Activated naive CD8-positive, alpha-beta T cell treated with anti-CD3 and anti-CD28 coated beads for 36 hours (primary cell): ENCODE results near the gene TMEM201. TPM values are rescaled to one million over a fixed set of nuclear protein-coding genes. Genes with fewer than 3 reads are reported as not detected.

Source experiments
- DNase-seq: peaks from one replicate; pipeline ENCODE4 v3.0.0; 2021
- H3K27ac Mint-ChIP-seq: one replicate; pipeline ENCODE4 v1.8.0; 2022; ENCODE audit warnings: mild to moderate bottlenecking, moderate library complexity, mixed read lengths
- H3K27me3 Mint-ChIP-seq: one replicate; pipeline ENCODE4 v1.8.0; 2022; ENCODE audit warnings: mild to moderate bottlenecking, mixed read lengths
- H3K36me3 Mint-ChIP-seq: one replicate; pipeline ENCODE4 v1.8.0; 2021; ENCODE audit warnings: mild to moderate bottlenecking, mixed read lengths
- H3K4me1 Mint-ChIP-seq: one replicate; pipeline ENCODE4 v1.8.0; 2021; ENCODE audit warnings: mixed read lengths
- H3K4me3 Mint-ChIP-seq: one replicate; pipeline ENCODE4 v1.8.0; 2022; ENCODE audit warnings: mild to moderate bottlenecking, moderate library complexity, mixed read lengths
- H3K9me3 Mint-ChIP-seq: one replicate; pipeline ENCODE4 v1.8.0; 2022; ENCODE audit warnings: mixed read lengths
- total RNA-seq, 2 experiments: library from RNA; stranded (reverse); gene quantifications; one replicate each; pipeline ENCODE4 v1.2.3, GENCODE V29; 2021

Gene TMEM201
- total RNA-seq, 2 experiments from 2014 or later = 31.6 to 32.2 TPM

DNA sequence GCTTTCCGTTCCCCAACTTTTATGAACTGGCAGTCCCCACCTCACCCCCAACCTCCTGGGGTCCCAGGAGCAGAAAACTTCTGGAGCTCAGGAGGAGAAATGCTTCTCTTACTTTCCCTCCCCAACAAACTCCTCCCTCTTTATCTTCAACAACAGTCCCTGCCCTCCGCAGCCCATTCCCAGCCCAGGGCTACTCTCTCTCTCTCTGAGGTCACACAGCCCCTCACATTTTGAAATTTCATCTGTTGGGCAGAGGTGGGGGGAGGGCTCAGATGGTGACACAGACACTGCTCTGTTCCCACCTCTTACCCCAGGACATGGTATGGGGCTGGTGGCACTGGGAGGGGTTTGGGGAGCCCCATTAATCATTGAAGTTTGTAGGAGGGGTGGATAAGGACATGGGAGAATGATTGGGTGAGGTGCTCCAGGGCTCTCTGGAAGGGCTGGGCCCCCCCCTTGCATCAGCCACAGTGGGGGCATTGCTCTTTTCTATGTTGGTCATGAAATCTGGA is 68.9 kb downstream of the TMEM201 start:
- H3K27ac Mint-ChIP-seq = peak overlapping the region; percentile 99
- no peaks in the 10 kb centered on the region for H3K27me3 Mint-ChIP-seq
- no peaks in the 10 kb centered on the region for H3K9me3 Mint-ChIP-seq
- peaks cover 57% of the 10 kb centered on the region for H3K36me3 Mint-ChIP-seq
- H3K4me1 Mint-ChIP-seq = peaks cover 74% of the 10 kb centered on the region
- peak overlapping the region; percentile 72 for H3K4me3 Mint-ChIP-seq
- peak; percentile 58 for DNase-seq

DNA sequence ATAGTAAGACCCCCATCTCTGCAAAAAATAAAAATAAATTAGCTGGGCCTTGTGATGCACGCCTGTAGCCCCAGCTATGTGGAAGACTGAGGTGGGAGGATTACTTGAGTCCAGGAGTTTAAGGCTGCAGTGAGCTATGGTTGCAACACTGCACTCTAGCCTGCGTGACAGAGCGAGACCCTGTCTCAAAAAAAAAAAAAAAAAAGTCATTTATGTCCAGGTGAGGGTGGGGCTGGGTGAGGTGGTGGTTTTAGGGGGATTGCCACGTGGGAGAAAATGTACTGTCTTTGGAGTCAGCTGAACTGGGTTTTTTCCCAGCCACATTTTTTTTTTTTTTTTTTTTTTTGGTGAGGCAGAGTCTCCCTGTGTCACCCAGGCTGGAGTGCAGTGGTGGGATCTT is 69.5 kb downstream of the TMEM201 start:
- peak; percentile 53 for DNase-seq
- Mint-ChIP-seq H3K36me3 (peaks cover 59% of the 10 kb centered on the region), H3K4me3 (peak overlapping the region; percentile 72), H3K9me3 (no peaks in the 10 kb centered on the region), H3K4me1 (peaks cover 80% of the 10 kb centered on the region), H3K27me3 (no peaks in the 10 kb centered on the region), H3K27ac (peak overlapping the region; percentile 99)

DNA sequence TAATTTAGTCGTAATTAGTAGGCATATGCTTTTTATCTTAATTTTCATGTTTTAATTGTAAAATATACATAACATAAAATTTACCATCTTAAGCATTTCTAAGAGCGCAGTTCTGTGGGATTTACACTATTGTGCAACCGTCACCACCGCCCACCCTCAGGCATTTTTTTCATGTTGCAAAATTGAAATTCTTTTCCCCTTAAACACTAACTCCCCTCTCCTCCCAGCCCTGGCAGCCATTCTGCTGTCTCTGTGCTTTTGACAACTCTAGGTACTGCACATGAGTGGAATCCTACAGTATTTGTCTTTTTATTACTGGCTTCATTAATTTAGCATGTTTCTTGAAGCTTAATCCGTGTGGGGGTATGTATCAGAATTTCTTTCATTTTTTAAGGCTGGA is 70.6 kb downstream of the TMEM201 start:
- peak overlapping the region; percentile 57 for H3K4me3 Mint-ChIP-seq
- peaks cover 69% of the 10 kb centered on the region for H3K4me1 Mint-ChIP-seq
- DNase-seq = no peak
- H3K27me3 Mint-ChIP-seq = no peaks in the 10 kb centered on the region
- peaks cover 57% of the 10 kb centered on the region for H3K36me3 Mint-ChIP-seq
- H3K27ac Mint-ChIP-seq = peak overlapping the region; percentile 85
- no peaks in the 10 kb centered on the region for H3K9me3 Mint-ChIP-seq

DNA sequence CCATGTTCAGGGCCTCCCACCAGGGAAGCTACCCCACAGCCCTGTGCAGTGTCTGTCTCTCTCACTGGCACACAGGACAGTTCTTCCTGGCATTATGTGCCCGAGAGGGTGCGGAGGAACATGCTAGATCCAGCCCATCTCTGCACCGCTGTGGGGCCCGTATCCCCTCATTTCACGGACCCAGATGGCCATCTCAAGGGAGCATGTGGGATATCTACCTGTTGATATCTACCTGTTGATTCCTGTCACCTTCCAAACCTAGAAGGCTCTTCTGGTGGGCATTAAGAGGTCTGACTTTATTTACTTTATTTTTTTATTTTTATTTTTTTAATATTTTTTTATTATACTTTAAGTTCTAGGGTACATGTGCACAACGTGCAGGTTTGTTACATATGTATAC is 74.5 kb downstream of the TMEM201 start:
- Mint-ChIP-seq H3K4me3 (no peak overlapping the region), H3K36me3 (peaks cover 64% of the 10 kb centered on the region), H3K9me3 (no peaks in the 10 kb centered on the region), H3K27ac (peak overlapping the region; percentile 84), H3K27me3 (no peaks in the 10 kb centered on the region), H3K4me1 (peaks cover 56% of the 10 kb centered on the region)
- DNase-seq = no peak

Other genes with a start within 250 kb of the TMEM201 start
- 10 to 100 TPM; 11.1 to 13.2 TPM for gene SLC25A33, start 49.4 kb upstream of the TMEM201 start, total RNA-seq
- gene PIK3CD, start 62.8 kb downstream of the TMEM201 start, total RNA-seq = 100 to 1,000 TPM; 131 to 134 TPM
- 10 to 100 TPM; 30.4 to 31.0 TPM for gene CLSTN1, start 235.1 kb downstream of the TMEM201 start, total RNA-seq